Anterior cingulate cortex (tissue), 58 donors: ENCODE results near the gene INPPL1.

Experiments used
- DNase-seq, 58 donors: peaks; one replicate each; lab custom pipeline; 2025; lab: John Stamatoyannopoulos, UW

The INPPL1 gene

GRCh38 chr11:72217841-72218240, 6.7 kb upstream of the INPPL1 start:
- no peak for DNase-seq

GRCh38 chr11:72218251-72218745, 6.3 kb upstream of the INPPL1 start:
- no peak for DNase-seq

- DNase-seq, result no peak
Observed at GRCh38 chr11:72220696-72221363, 3.7 kb upstream of the INPPL1 start.

GRCh38 chr11:72221386-72222075, 3.0 kb upstream of the INPPL1 start:
- DNase-seq, result no peak

GRCh38 chr11:72222106-72222891, 2.3 kb upstream of the INPPL1 start:
- no peak for DNase-seq

- peak in 57 of 58 donors; percentile 19 to 92 (median 79) for DNase-seq
Observed at GRCh38 chr11:72222907-72223614, 1.5 kb upstream of the INPPL1 start.

GRCh38 chr11:72223615-72224563, 678 bp upstream of the INPPL1 start:
- peak in 45 of 58 donors; percentile 18 to 78 (median 58) for DNase-seq

GRCh38 chr11:72225411-72225951, 914 bp downstream of the INPPL1 start:
- no peak for DNase-seq

GRCh38 chr11:72226701-72227100, 2.1 kb downstream of the INPPL1 start:
- DNase-seq, result no peak

GRCh38 chr11:72227316-72228228, 3.0 kb downstream of the INPPL1 start:
- DNase-seq, result peak in 30 of 58 donors; percentile 17 to 64 (median 34)

GRCh38 chr11:72228229-72228843, 3.8 kb downstream of the INPPL1 start:
- DNase-seq, result no peak

- no peak for DNase-seq
Observed at GRCh38 chr11:72228844-72229231, 4.3 kb downstream of the INPPL1 start.

- DNase-seq, result peak in 1 of 58 donors; percentile 14
Observed at GRCh38 chr11:72229336-72229924, 4.9 kb downstream of the INPPL1 start.

- no peak for DNase-seq
Observed at GRCh38 chr11:72229925-72230763, 5.6 kb downstream of the INPPL1 start.

GRCh38 chr11:72230764-72231365, 6.3 kb downstream of the INPPL1 start:
- no peak for DNase-seq
